Heart left ventricle (tissue), 16 donors: Measurements from ENCODE around the gene CTNNA3. TPM values are rescaled to one million over a fixed set of nuclear protein-coding genes. Genes with fewer than 3 reads are reported as not detected.

Experiments
- ATAC-seq, 4 donors: fragments of 200-7000 bp; cut with Tn5 transposase; one replicate each; pipeline ENCODE4 v1.9.1; 2020 to 2022; ENCODE audit warnings: moderate library complexity in 4 of 4, mild to moderate bottlenecking in 3 of 4, moderate number of reproducible peaks in 1 of 4
- DNase-seq, 5 donors: peaks; one replicate each; pipeline ENCODE4 v3.0.0-alpha.2; 2020
- H3K27ac ChIP-seq, 12 donors: fragments of 200-600 bp; sonication (generic) in 4 of 12; one replicate each; pipeline versions ENCODE4 v1.5.0 to v1.8.0; 2016 to 2022; ENCODE audit warnings: mild to moderate bottlenecking in 2 of 12
- H3K27me3 ChIP-seq, 9 donors: fragments of 200-600 bp; sonication (generic) in 2 of 9; one replicate each; pipeline versions ENCODE4 v1.5.1 to v1.8.0; 2016 to 2022; ENCODE audit warnings: mild to moderate bottlenecking in 3 of 9
- H3K36me3 ChIP-seq, 9 donors: fragments of 200-600 bp; sonication (generic) in 2 of 9; one replicate each; pipeline versions ENCODE4 v1.5.0 to v1.8.0; 2018 to 2022; ENCODE audit warnings: mild to moderate bottlenecking in 2 of 9
- H3K4me1 ChIP-seq, 12 donors: fragments of 200-600 bp; sonication (generic) in 4 of 12; one replicate each; pipeline versions ENCODE4 v1.5.0 to v1.8.0; 2016 to 2022; ENCODE audit warnings: mild to moderate bottlenecking in 3 of 12
- H3K4me3 ChIP-seq, 12 donors: fragments of 200-600 bp; sonication (generic) in 4 of 12; one replicate each; pipeline versions ENCODE4 v1.5.0 to v1.8.0; 2017 to 2022; ENCODE audit warnings: mild to moderate bottlenecking in 9 of 12, moderate library complexity in 4 of 12
- H3K9me3 ChIP-seq, 12 donors: fragments of 200-600 bp; sonication (generic) in 4 of 12; one replicate each; pipeline versions ENCODE4 v1.5.0 to v1.8.0; 2016 to 2022; ENCODE audit warnings: mild to moderate bottlenecking in 1 of 12
- CTCF ChIP-seq, 12 donors: fragments of 200-600 bp; sonication (generic) in 4 of 12; IDR thresholded peaks; one replicate each; pipeline versions ENCODE4 v1.5.0 to v1.8.0; 2018 to 2022; ENCODE audit warnings: antibody characterized with exemption in 12 of 12, mild to moderate bottlenecking in 5 of 12
- POLR2A ChIP-seq, 2 donors: fragments of 450-650 bp; IDR thresholded peaks; one replicate each; pipeline ENCODE4 v1.6.1; 2017; ENCODE audit warnings: antibody characterized with exemption in 2 of 2, mild to moderate bottlenecking in 2 of 2, moderate library complexity in 2 of 2
- WGBS, 4 donors: extraction: QIAGEN DNeasy Blood & Tissue Kit in 2 of 4; methylation state at CpG; one replicate each; pipeline versions ENCODE4 v1.1.5 to v1.1.7; 2013 to 2018; 5-methylcytosine and 5-hydroxymethylcytosine counted together
- intact Hi-C, 10 donors: fragments of 100-400 bp; cut with DNase I; formaldehyde crosslinking; loops; one replicate each; pipeline versions ENCODE4 v1.11.1 to v1.14.2; 2022
- polyA plus RNA-seq, 2 donors: library from polyadenylated mRNA; stranded (reverse); fragments of 200-250 nt; gene quantifications; one replicate each; pipeline ENCODE4 v1.2.3, GENCODE V29; 2013
- total RNA-seq, 9 donors: library from RNA; depleted of rRNA in 2 of 9; stranded (reverse); fragments of >200 nt in 2 of 9; fragmentation: NEBNext Ultra II Directional in 3 of 9; extraction: Animal tissue kit (Norgen Biotek cat#: 25700) in 3 of 9; gene quantifications; one replicate each; pipeline versions ENCODE4 v1.1.0 to v1.2.4, GENCODE V29; 2016 to 2023
- donor health status: ischemic (EF 13 %, LVEDD 7.1; RV severe dilation, severe dysfunction).
- donor health status: healthy with polysubstance abuse.
- donor health status: DM: no; HTN: yes; CAD: no.
- donor health status: DM: no; HTN: no; CAD: no.
- donor health status: ischemic (EF 25% LVEDD 6.9; RV normal size, moderate dysfunction).
- donor health status: ischemic (EF 25% LVEDD 5.7; RV mildly dilated, moderate dysfunction).
- donor health status: healthy.
- donor health status: DM: yes; HTN: yes; CAD: no.
- donor health status: ischemic (EF 35%, LVEDD 5.7; RV mildly dilated, moderate dysfunction).
- donor health status: nonischemic (EF 11% LVEDD 7.7; RV severe dilation, severe dysfunction).
- donor health status: DM: yes; HTN: yes; CAD: no.
- donor health status: PGD.
- donor health status: ischemic (EF 29% LVEDD 5.4; RV normal size, mild dysfunction).
- donor health status: nonischemic (EF 23%, LVEDD 6.1; RV moderate dilation, normal function).

Gene CTNNA3
- total and polyA plus RNA-seq, 11 donors, result 4.8 to 200 (median 99.0) TPM

- peaks cover 0 to 3% (median 0%) of the 10 kb centered on the region in 12 donors for H3K9me3 ChIP-seq
- no peak overlapping the region for H3K4me3 ChIP-seq
- H3K27me3 ChIP-seq, result no peaks in the 10 kb centered on the region
- DNase-seq (no peak), ATAC-seq (no peak)
- 0 to 18% (median 11%) methylated on average over 1 of the region's 1 CpG for WGBS, 4 donors
- H3K4me1 ChIP-seq, result no peaks in the 10 kb centered on the region
- no peak overlapping the region for H3K27ac ChIP-seq
- TF ChIP-seq CTCF (IDR thresholded peaks at IDR 0.05), result no peak
- TF ChIP-seq POLR2A (IDR thresholded peaks at IDR 0.05), result no peak
- intact Hi-C loops, result loop anchor here in 1 of 10 donors (10.0 kb wide), 1 partner anchor 731 kb away; no protein-coding TSS in a partner anchor
- H3K36me3 ChIP-seq, result no peaks in the 10 kb centered on the region
Measured at GRCh38 chr10:66085906-66086305, 1610.1 kb downstream of the CTNNA3 start.

DNA sequence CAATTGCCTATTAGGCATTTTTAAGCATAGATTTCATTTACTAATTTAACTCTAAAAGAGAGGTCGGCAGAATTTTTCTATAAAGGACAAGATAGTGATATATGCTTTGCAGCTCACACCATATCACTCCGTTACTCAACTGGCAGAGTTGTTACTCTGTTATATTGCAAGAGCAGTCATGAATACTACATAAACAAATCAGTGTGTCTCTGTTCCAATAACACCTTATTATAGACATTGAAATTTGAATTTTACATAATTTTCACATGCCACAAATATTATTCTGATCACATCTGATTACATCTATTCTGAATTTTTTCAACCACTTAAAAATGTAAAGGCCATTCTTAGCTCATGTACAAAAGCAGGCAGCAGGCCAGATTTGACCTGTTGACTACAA lies 1624.1 kb downstream of the CTNNA3 start:
- Histone ChIP-seq H3K27me3 (no peaks in the 10 kb centered on the region), H3K27ac (no peak overlapping the region), H3K4me3 (no peak overlapping the region), H3K36me3 (no peaks in the 10 kb centered on the region), H3K9me3 (no peaks in the 10 kb centered on the region), H3K4me1 (no peaks in the 10 kb centered on the region)
- ATAC-seq, result no peak
- DNase-seq, result no peak
- no peak for TF ChIP-seq CTCF (IDR thresholded peaks at IDR 0.05)
- TF ChIP-seq POLR2A (IDR thresholded peaks at IDR 0.05), result no peak
- intact Hi-C loops, result no loop called here
- 80 to 92% (median 90%) methylated on average over 2 of the region's 2 CpGs for WGBS, 4 donors

DNA sequence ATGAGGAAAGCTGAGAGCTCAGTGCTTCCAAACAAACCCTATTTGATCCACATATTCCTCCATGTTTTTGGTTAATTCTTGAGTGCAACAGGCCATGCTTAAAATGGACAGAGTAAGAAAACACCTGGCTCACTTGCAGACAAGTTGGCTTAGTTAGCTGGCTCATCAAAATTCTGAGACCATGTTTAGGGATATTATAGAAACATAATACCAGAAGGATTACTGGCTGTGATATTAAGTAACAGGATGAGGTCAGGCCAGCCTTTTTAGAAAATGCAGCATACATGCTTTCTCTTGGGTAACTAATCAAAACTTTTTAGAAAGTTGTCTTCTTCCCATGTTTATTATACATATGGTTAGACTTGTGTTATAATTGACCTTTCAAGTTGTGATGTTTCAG lies 1637.4 kb downstream of the CTNNA3 start:
- Histone ChIP-seq H3K36me3 (no peaks in the 10 kb centered on the region), H3K9me3 (peaks cover 0 to 9% (median 0%) of the 10 kb centered on the region in 12 donors), H3K27ac (no peak overlapping the region), H3K4me1 (no peaks in the 10 kb centered on the region), H3K4me3 (no peak overlapping the region), H3K27me3 (no peaks in the 10 kb centered on the region)
- DNase-seq (no peak), ATAC-seq (no peak)
- intact Hi-C loops, result no loop called here
- TF ChIP-seq POLR2A (IDR thresholded peaks at IDR 0.05), result no peak
- TF ChIP-seq CTCF (IDR thresholded peaks at IDR 0.05), result no peak

DNA sequence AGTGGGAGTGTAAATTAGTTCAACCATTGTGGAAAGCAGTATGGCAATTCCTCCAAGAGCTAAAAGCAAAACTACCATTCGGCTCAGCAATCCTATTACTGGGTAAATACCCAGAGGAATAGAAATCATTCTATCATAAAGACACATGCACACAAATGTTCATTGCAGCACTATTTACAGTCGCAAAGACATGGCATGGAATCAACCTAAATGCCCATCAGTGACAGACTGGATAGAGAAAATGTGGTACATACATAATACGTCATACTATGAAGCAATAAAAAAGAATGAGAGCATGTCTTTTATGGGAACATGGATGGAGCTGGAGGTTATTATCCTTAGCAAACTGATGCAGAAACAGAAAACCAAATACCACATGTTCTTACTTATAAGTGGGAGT lies 1646.7 kb downstream of the CTNNA3 start:
- DNase-seq (no peak), ATAC-seq (no peak)
- Histone ChIP-seq H3K9me3 (peaks cover 0 to 26% (median 2%) of the 10 kb centered on the region in 12 donors), H3K36me3 (no peaks in the 10 kb centered on the region), H3K27ac (no peak overlapping the region), H3K27me3 (no peaks in the 10 kb centered on the region), H3K4me1 (no peaks in the 10 kb centered on the region), H3K4me3 (no peak overlapping the region)
- intact Hi-C loops, result no loop called here
- WGBS, 4 donors, result 81 to 90% (median 87%) methylated on average over 3 of the region's 3 CpGs
- TF ChIP-seq CTCF (IDR thresholded peaks at IDR 0.05), result no peak
- TF ChIP-seq POLR2A (IDR thresholded peaks at IDR 0.05), result no peak
